ENCODE data around the gene AP3S1.

The AP3S1 gene

GRCh38 chr5:115841382-115842088 lies at the start of gene AP3S1, which contains the start of gene ATG12 (continued):
- no peak for TF ChIP-seq ZNF791 (tag by site-specific recombination; IDR thresholded peaks at IDR 0.05)
- no peak for TF ChIP-seq BCL11A (tag by site-specific recombination; IDR thresholded peaks at IDR 0.05; ENCODE audit: low read depth)
- TF ChIP-seq ZNF670 (tag by site-specific recombination; IDR thresholded peaks at IDR 0.05; ENCODE audit: low read depth): no peak
- TF ChIP-seq, protein P1, sequence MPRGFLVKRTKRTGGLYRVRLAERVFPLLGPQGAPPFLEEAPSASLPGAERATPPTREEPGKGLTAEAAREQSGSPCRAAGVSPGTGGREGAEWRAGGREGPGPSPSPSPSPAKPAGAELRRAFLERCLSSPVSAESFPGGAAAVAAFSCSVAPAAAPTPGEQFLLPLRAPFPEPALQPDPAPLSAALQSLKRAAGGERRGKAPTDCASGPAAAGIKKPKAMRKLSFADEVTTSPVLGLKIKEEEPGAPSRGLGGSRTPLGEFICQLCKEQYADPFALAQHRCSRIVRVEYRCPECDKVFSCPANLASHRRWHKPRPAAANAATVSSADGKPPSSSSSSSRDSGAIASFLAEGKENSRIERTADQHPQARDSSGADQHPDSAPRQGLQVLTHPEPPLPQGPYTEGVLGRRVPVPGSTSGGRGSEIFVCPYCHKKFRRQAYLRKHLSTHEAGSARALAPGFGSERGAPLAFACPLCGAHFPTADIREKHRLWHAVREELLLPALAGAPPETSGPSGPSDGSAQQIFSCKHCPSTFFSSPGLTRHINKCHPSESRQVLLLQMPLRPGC (tag by site-specific recombination; IDR thresholded peaks at IDR 0.05): peak; percentile 36
- TF ChIP-seq ZNF514 (tag by site-specific recombination; IDR thresholded peaks at IDR 0.05): no peak
- TF ChIP-seq ZNF155 (tag by site-specific recombination; IDR thresholded peaks at IDR 0.05): no peak
- TF ChIP-seq, protein P2, sequence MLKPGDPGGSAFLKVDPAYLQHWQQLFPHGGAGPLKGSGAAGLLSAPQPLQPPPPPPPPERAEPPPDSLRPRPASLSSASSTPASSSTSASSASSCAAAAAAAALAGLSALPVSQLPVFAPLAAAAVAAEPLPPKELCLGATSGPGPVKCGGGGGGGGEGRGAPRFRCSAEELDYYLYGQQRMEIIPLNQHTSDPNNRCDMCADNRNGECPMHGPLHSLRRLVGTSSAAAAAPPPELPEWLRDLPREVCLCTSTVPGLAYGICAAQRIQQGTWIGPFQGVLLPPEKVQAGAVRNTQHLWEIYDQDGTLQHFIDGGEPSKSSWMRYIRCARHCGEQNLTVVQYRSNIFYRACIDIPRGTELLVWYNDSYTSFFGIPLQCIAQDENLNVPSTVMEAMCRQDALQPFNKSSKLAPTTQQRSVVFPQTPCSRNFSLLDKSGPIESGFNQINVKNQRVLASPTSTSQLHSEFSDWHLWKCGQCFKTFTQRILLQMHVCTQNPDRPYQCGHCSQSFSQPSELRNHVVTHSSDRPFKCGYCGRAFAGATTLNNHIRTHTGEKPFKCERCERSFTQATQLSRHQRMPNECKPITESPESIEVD (tag by site-specific recombination; IDR thresholded peaks at IDR 0.05): no peak
- peak; percentile 57 for TF ChIP-seq SETDB1 (IDR thresholded peaks at IDR 0.05; ENCODE audit: insufficient read length, low read length)
- peak; percentile 92 for TF ChIP-seq SCRT2 (tag by site-specific recombination; IDR thresholded peaks at IDR 0.05)
- TF ChIP-seq ZBTB48 (tag by site-specific recombination; IDR thresholded peaks at IDR 0.05): peak; percentile 100
- TF ChIP-seq ZNF664 (tag by site-specific recombination; IDR thresholded peaks at IDR 0.05): no peak
- TF ChIP-seq MZF1 (tag by site-specific recombination; IDR thresholded peaks at IDR 0.05; ENCODE audit: borderline replicate concordance): peak; percentile 62; the same call in 1 of the 2 replicates
- TF ChIP-seq ZNF585B (tag by site-specific recombination; IDR thresholded peaks at IDR 0.05): no peak
- 0 out of 2 replicates have a peak, but pooled peaks have one; percentile 17 for TF ChIP-seq ZNF362 (tag by site-specific recombination; IDR thresholded peaks at IDR 0.05)
- no peak for TF ChIP-seq ZNF529 (tag by site-specific recombination; IDR thresholded peaks at IDR 0.05; ENCODE audit: insufficient replicate concordance)
- TF ChIP-seq ZNF837 (tag by site-specific recombination; IDR thresholded peaks at IDR 0.05): no peak
- TF ChIP-seq ZNF560 (tag by site-specific recombination; IDR thresholded peaks at IDR 0.05; ENCODE audit: borderline replicate concordance): no peak
- TF ChIP-seq ZNF510 (tag by site-specific recombination; IDR thresholded peaks at IDR 0.05; ENCODE audit: insufficient replicate concordance): no peak

GRCh38 chr5:115795700-115796099 lies 46.0 kb upstream of the AP3S1 start:
- Histone ChIP-seq H3K4me1 (ENCODE audit: control insufficient read depth, insufficient read depth, low read length) (no peaks in the 10 kb centered on the region), H3K4me3 (ENCODE audit: low read depth, low read length) (no peak overlapping the region), H3K9me3 (ENCODE audit: control insufficient read depth, insufficient read depth, low read depth, low read length) (no peaks in the 10 kb centered on the region), H3K36me3 (ENCODE audit: control insufficient read depth in 2 of 2, insufficient read depth in 1 of 2, low read length in 2 of 2) (no peaks in the 10 kb centered on the region), H3K27ac (ENCODE audit: extremely low read depth, low read depth, low read length) (no peak overlapping the region)
- ChIA-PET POLR2A (no interaction called here), CTCF (no interaction called here)
- TF ChIP-seq ZNF558 (tag by site-specific recombination; IDR thresholded peaks at IDR 0.05) (no peak), ZEB2 (tag by site-specific recombination; IDR thresholded peaks at IDR 0.05) (no peak), ZBTB20 (tag by site-specific recombination; IDR thresholded peaks at IDR 0.05) (no peak)

All from HEK293 (cell line).